Neuronal stem cell (in vitro differentiated cells): ENCODE results near the gene SLC26A6.
A peak's percentile ranks its signal among the peaks of the same experiment; 100 is the strongest.

Experiments used
- DNase-seq: peaks from one replicate; pipeline ENCODE4 v3.0.0-alpha.2; 2013; ENCODE audit warnings: low spot score
- H2AFZ ChIP-seq: one replicate; pipeline ENCODE4 v1.6.1; 2013; ENCODE audit warnings: mild to moderate bottlenecking, low read length, inconsistent platforms
- H2AK5ac ChIP-seq: 2 replicates; pipeline ENCODE4 v1.6.1; 2013; ENCODE audit warnings: low read depth, mild to moderate bottlenecking, inconsistent platforms, low read length, moderate library complexity, mixed read lengths
- H2BK120ac ChIP-seq: 2 replicates; pipeline ENCODE4 v1.6.1; 2013; ENCODE audit warnings: low read depth, mild to moderate bottlenecking, inconsistent platforms, low read length, moderate library complexity, mixed read lengths
- H2BK12ac ChIP-seq: one replicate; pipeline ENCODE4 v1.6.1; 2013; ENCODE audit warnings: low read length, inconsistent platforms
- H2BK15ac ChIP-seq: 2 replicates; pipeline ENCODE4 v1.6.1; 2013; ENCODE audit warnings: mild to moderate bottlenecking, low read length, inconsistent platforms, mixed read lengths
- H2BK5ac ChIP-seq: one replicate; pipeline ENCODE4 v1.6.1; 2013; ENCODE audit warnings: inconsistent platforms, mild to moderate bottlenecking, low read length, moderate library complexity
- H3K14ac ChIP-seq: one replicate; pipeline ENCODE4 v1.6.1; 2013; ENCODE audit warnings: low read length, inconsistent platforms
- H3K18ac ChIP-seq: 2 replicates; pipeline ENCODE4 v1.6.1; 2013; ENCODE audit warnings: low read length, inconsistent platforms
- H3K23ac ChIP-seq: 2 replicates; pipeline ENCODE4 v1.6.1; 2013; ENCODE audit warnings: low read depth, mild to moderate bottlenecking, mixed read lengths, low read length, inconsistent platforms; ENCODE audit not compliant: poor library complexity
- H3K27ac ChIP-seq: replicated peaks from 3 replicates; pipeline ENCODE4 v1.5.1; 2013; ENCODE audit warnings: low read length, inconsistent platforms
- H3K27me3 ChIP-seq, 3 experiments: 2 replicates each; pipeline ENCODE4 v1.6.1; 2013; ENCODE audit warnings: low read length in 3 of 3, mild to moderate bottlenecking in 2 of 3, inconsistent platforms in 1 of 3, low read depth in 1 of 3, mixed read lengths in 1 of 3, moderate library complexity in 1 of 3; ENCODE audit not compliant: control insufficient read depth in 3 of 3, insufficient read depth in 3 of 3
- H3K36me3 ChIP-seq, 2 donors: replicated peaks in 1 of 2; 2 replicates each; pipeline ENCODE4 v1.6.1; 2013; ENCODE audit warnings: low read length in 2 of 2; ENCODE audit not compliant: control insufficient read depth in 2 of 2, insufficient read depth in 2 of 2
- H3K4ac ChIP-seq: 2 replicates; pipeline ENCODE4 v1.6.1; 2013; ENCODE audit warnings: inconsistent platforms, mild to moderate bottlenecking, low read length, moderate library complexity
- H3K4me1 ChIP-seq, 2 donors: 1 replicate in 1 of 2; 2 replicates in 1 of 2; pipeline ENCODE4 v1.6.1; 2013; ENCODE audit warnings: low read length in 2 of 2, low read depth in 1 of 2; ENCODE audit not compliant: control insufficient read depth in 2 of 2, insufficient read depth in 1 of 2
- H3K4me2 ChIP-seq: one replicate; pipeline ENCODE4 v1.6.1; 2013; ENCODE audit warnings: mild to moderate bottlenecking, low read length, inconsistent platforms; ENCODE audit not compliant: insufficient read depth, poor library complexity, severe bottlenecking
- H3K4me3 ChIP-seq, 2 donors: 2 replicates each; pipeline ENCODE4 v1.5.1; 2013; ENCODE audit warnings: low read length in 2 of 2, mild to moderate bottlenecking in 2 of 2, inconsistent platforms in 1 of 2, moderate library complexity in 1 of 2
- H3K79me1 ChIP-seq: one replicate; pipeline ENCODE4 v1.6.1; 2013; ENCODE audit warnings: low read depth, mild to moderate bottlenecking, inconsistent platforms, low read length, moderate library complexity
- H3K9ac ChIP-seq: one replicate; pipeline ENCODE4 v1.6.1; 2013; ENCODE audit warnings: mild to moderate bottlenecking, low read depth, low read length, inconsistent platforms; ENCODE audit not compliant: poor library complexity
- H3K9me3 ChIP-seq, 2 donors: replicated peaks in 1 of 2; 2 replicates each; pipeline versions ENCODE3 to v1.6.1; 2013; ENCODE audit warnings: low read length in 2 of 2, mild to moderate bottlenecking in 2 of 2, inconsistent platforms in 1 of 2, low read depth in 1 of 2, mixed read lengths in 1 of 2, moderate library complexity in 1 of 2; ENCODE audit not compliant: control insufficient read depth in 2 of 2, insufficient read depth in 1 of 2
- H4K8ac ChIP-seq: one replicate; pipeline ENCODE4 v1.6.1; 2013; ENCODE audit warnings: low read depth, mild to moderate bottlenecking, inconsistent platforms, low read length, moderate library complexity
- H4K91ac ChIP-seq: one replicate; pipeline ENCODE4 v1.6.1; 2013; ENCODE audit warnings: low read length, low read depth, mild to moderate bottlenecking, inconsistent platforms; ENCODE audit not compliant: poor library complexity
- WGBS, 2 donors: extraction: QIAGEN DNeasy Blood & Tissue Kit; methylation state at CpG; one replicate each; pipeline ENCODE4 v1.1.7; 2013; ENCODE audit warnings: missing lambda C conversion rate in 2 of 2, mixed read lengths in 1 of 2; ENCODE audit not compliant: insufficient read length in 2 of 2, insufficient replicate concordance in 1 of 2; ENCODE audit errors: extremely low coverage in 2 of 2; 5-methylcytosine and 5-hydroxymethylcytosine counted together

The SLC26A6 gene

DNA sequence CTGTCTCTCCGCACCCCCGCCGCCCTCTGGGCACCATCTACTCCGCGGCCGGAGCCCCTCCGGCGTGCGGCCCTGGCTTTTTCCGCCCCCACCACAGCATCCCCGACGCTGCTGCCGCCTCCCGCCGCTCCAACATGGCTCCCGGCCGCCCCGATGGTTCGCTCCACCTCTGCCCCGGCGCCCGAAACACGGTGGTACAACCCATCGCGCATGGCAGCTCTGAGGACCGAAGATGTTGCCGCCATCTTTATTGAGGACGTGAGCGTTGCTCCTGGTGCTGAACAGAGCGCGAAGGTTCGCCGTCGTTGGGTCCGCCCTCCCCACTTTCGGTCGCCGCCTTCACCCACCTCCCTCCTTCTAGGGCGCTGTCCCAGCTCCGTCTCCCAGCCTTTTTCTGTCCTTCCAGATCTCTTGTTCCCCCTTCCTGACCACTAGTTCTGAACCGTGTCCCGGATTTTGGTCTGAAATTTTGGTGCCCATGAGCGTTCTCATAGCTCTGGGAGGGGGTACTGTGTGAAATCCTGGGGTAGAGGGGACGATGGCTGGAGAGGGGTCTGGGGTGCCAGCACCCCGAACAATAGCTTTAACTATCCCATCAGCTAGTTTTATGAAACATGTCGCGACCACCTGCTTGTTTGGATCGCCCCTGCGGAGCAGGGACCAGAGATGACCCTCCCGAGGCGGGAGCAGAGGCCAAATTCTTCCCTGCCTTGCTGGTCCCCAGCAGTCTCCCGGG is 27.7 kb upstream of the SLC26A6 start, which contains the start of gene CELSR3:
Gene CELSR3 (minus strand): TSS at position 134 of the 736 bp plus-strand sequence. CDS start 252 bp downstream, outside the sequence.
- peaks cover 5% of the 10 kb centered on the region in 2 donors for H3K4me1 ChIP-seq
- H2BK12ac ChIP-seq, result no peak within 1 kb of the TSS
- H3K27ac ChIP-seq, result peak within 1 kb of the TSS; percentile 99
- H3K36me3 ChIP-seq, result peaks cover 30 to 56% of the 10 kb centered on the region in 2 donors
- peak within 1 kb of the TSS; percentile 63 for H2AK5ac ChIP-seq
- H3K18ac ChIP-seq, result peak within 1 kb of the TSS; percentile 98
- peak within 1 kb of the TSS; percentile 79 to 85 for H3K4me3 ChIP-seq
- H2BK120ac ChIP-seq, result peak within 1 kb of the TSS; percentile 38
- no peaks in the 10 kb centered on the region for H3K27me3 ChIP-seq
- H3K4ac ChIP-seq, result no peak within 1 kb of the TSS
- no peak within 1 kb of the TSS for H4K91ac ChIP-seq
- WGBS, 2 donors, result no CpG with 5 or more reads among the region's 52 CpGs
- H4K8ac ChIP-seq, result no peak within 1 kb of the TSS
- DNase-seq, result peak; percentile 90
- H3K14ac ChIP-seq, result peak within 1 kb of the TSS; percentile 39
- H3K9ac ChIP-seq, result peak within 1 kb of the TSS; percentile 89
- peak within 1 kb of the TSS; percentile 83 for H2BK15ac ChIP-seq
- H3K23ac ChIP-seq, result peak within 1 kb of the TSS; percentile 87
- H2AFZ ChIP-seq, result peak within 1 kb of the TSS; percentile 93
- peak within 1 kb of the TSS; percentile 7 for H2BK5ac ChIP-seq
- peaks cover 6 to 24% of the 10 kb centered on the region in 2 donors for H3K9me3 ChIP-seq
- H3K79me1 ChIP-seq, result peaks cover 1% of the 10 kb centered on the region
- peak within 1 kb of the TSS; percentile 94 for H3K4me2 ChIP-seq

DNA sequence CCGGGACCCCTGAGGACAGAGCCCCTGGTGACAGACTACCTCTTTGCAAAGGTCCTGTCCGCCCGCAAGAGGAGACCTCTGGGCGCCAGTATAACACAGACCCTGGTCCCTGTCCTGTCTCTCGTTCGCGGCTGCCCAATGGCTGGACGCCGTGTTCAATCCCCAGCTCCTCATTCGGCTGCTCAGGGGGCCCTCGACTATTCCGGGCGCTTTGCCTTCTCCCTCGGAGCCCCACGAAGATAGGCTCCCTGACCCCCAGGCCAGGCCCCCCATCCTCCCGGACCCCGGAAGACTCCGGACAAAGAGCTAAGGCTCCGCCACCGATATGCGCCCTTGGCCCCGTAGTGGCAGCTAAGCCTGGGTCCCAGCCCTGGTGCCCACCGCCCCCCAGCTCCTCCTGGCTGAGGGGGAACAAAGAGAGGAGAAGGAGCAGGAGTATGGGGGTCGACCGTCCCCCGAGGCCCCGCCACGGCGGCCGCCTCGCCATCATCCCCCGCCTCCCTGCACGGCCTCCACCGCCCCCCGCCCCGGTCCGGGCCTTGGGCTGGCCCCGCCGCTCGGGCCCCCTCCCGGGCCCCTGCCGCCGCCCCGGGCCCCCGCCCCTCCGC is 27.0 kb upstream of the SLC26A6 start:
- H3K14ac ChIP-seq, result no peak overlapping the region
- H3K4ac ChIP-seq, result no peak overlapping the region
- peak overlapping the region; percentile 79 to 85 for H3K4me3 ChIP-seq
- no peak for DNase-seq
- H4K91ac ChIP-seq, result no peak overlapping the region
- H2AK5ac ChIP-seq, result peak overlapping the region; percentile 41
- H2BK5ac ChIP-seq, result no peak overlapping the region
- H2BK12ac ChIP-seq, result no peak overlapping the region
- no peak overlapping the region for H4K8ac ChIP-seq
- no peak overlapping the region for H3K9ac ChIP-seq
- H3K18ac ChIP-seq, result peak overlapping the region; percentile 15
- H3K27me3 ChIP-seq, result no peaks in the 10 kb centered on the region
- no CpG with 5 or more reads among the region's 46 CpGs for WGBS, 2 donors
- no peak overlapping the region for H2BK120ac ChIP-seq
- H2BK15ac ChIP-seq, result no peak overlapping the region
- H3K79me1 ChIP-seq, result peaks cover 1% of the 10 kb centered on the region
- H3K9me3 ChIP-seq, result peaks cover 6 to 24% of the 10 kb centered on the region in 2 donors
- peaks cover 32 to 63% of the 10 kb centered on the region in 2 donors for H3K36me3 ChIP-seq
- no peak overlapping the region for H3K27ac ChIP-seq
- H2AFZ ChIP-seq, result peak overlapping the region; percentile 93
- H3K4me2 ChIP-seq, result peak overlapping the region; percentile 94
- peaks cover 5% of the 10 kb centered on the region in 2 donors for H3K4me1 ChIP-seq
- no peak overlapping the region for H3K23ac ChIP-seq

DNA sequence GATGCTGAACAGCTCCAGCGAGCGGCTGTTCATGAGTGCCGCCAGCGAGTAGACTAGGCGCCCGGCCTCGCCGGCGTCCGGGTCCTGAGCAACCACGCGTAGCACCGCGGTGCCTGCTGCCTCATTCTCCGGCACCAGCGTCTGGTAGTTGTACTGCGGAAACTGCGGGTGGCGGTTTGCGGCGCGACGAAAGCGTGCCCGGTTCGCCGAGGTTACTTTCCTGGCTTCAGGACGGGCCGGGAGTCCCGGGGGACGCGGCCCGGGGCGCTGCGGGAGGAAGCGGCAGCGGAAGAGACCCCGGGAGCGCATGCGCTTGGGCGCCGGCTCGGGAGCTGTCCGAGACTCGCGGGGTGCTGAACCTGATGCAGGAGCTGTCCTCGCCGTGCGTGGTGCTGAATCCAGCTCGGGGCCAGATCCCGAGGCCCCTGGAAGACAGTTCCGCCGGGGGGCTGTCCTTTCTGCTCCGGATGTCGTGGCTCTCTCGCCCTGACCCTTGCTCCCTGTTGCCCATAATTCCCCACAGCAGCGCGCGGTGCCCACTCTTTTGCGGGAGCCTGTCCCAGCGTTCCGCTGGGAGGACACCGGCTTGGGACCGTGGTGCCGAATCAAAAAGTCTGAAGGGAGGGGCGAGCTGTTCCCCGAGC is 26.4 kb upstream of the SLC26A6 start:
- DNase-seq, result peak; percentile 86
- Histone ChIP-seq H4K8ac (no peak overlapping the region), H3K4me3 (peak overlapping the region; percentile 79), H2BK120ac (peak overlapping the region; percentile 56), H3K4me1 (peaks cover 5 to 9% of the 10 kb centered on the region in 2 donors), H3K27me3 (no peaks in the 10 kb centered on the region), H3K4ac (no peak overlapping the region), H3K79me1 (peaks cover 1% of the 10 kb centered on the region), H3K36me3 (peaks cover 32 to 66% of the 10 kb centered on the region in 2 donors), H2AFZ (no peak overlapping the region), H3K9ac (peak overlapping the region; percentile 78), H3K27ac (no peak overlapping the region), H2BK5ac (no peak overlapping the region), H3K4me2 (peak overlapping the region; percentile 94), H3K14ac (no peak overlapping the region), H2BK15ac (no peak overlapping the region), H3K9me3 (peaks cover 6 to 24% of the 10 kb centered on the region in 2 donors), H4K91ac (no peak overlapping the region), H3K18ac (peak overlapping the region; percentile 13), H3K23ac (peak overlapping the region; percentile 34), H2AK5ac (no peak overlapping the region), H2BK12ac (no peak overlapping the region)
- WGBS, 2 donors, result no CpG with 5 or more reads among the region's 67 CpGs
